ENCODE results near the gene DRAP1. TPM values are rescaled to one million over a fixed set of nuclear protein-coding genes. Genes with fewer than 3 reads are reported as not detected.

The DRAP1 gene
- total RNA-seq, 4 donors from 2014 or later = 15.7 to 63.2 (median 57.0) TPM

- intact Hi-C loops (cut with DNase I; ENCODE audit: low total_unique reads) (loop anchor here (2.0 kb wide), 1 partner anchor 30 kb away; the partner anchor contains the start of gene FIBP), in situ Hi-C loops (cut with MboI; ENCODE audit: low pct_ligation_motif_present in 1 of 4, low pct_unique_long_range_greater_than_20kb in 1 of 4, low sequenced_read_pairs in 3 of 4) (no loop called here)
- peak within 1 kb of the TSS; percentile 96 to 98 (median 96) for H3K27ac ChIP-seq
- WGBS, 2 donors (ENCODE audit: low coverage in 1 of 2) = 5% methylated on average over 41 of the region's 77 CpGs; no CpG with 5 or more reads in 1 of the 2 donors
- no peak for DNase-seq
- no peaks in the 10 kb centered on the region for H3K27me3 ChIP-seq
- H3K9me3 ChIP-seq = no peaks in the 10 kb centered on the region
- peaks cover 34 to 49% (median 46%) of the 10 kb centered on the region in 4 donors for H3K4me1 ChIP-seq
- H3K36me3 ChIP-seq = peaks cover 0 to 6% (median 2%) of the 10 kb centered on the region in 4 donors
- no peak for TF ChIP-seq EP300 (IDR thresholded peaks at IDR 0.05; ENCODE audit: low read depth)
- TF ChIP-seq POLR2AphosphoS5 (IDR thresholded peaks at IDR 0.05) = peak in 1 of 3 donors; percentile 55
- peak within 1 kb of the TSS; percentile 84 to 98 (median 91) for H3K4me3 ChIP-seq
Measured at GRCh38 chr11:65918211-65919140, 750 bp upstream of the DRAP1 start, which contains the start of gene C11orf68. Gene C11orf68 (minus strand): TSS chr11:65919062. CDS start chr11:65919031, 31 bp downstream.

GRCh38 chr11:65919573-65920371 is 546 bp downstream of the DRAP1 start:
- WGBS, 2 donors (ENCODE audit: low coverage in 1 of 2) = 1% methylated on average over 42 of the region's 60 CpGs; no CpG with 5 or more reads in 1 of the 2 donors
- intact Hi-C loops (cut with DNase I; ENCODE audit: low total_unique reads) (loop anchor here (2.0 kb wide), 1 partner anchor 31 kb away; the partner anchor contains the start of gene FIBP), in situ Hi-C loops (cut with MboI; ENCODE audit: low pct_ligation_motif_present in 1 of 4, low pct_unique_long_range_greater_than_20kb in 1 of 4, low sequenced_read_pairs in 3 of 4) (no loop called here)
- Histone ChIP-seq H3K36me3 (peaks cover 0 to 6% (median 2%) of the 10 kb centered on the region in 4 donors), H3K27me3 (no peaks in the 10 kb centered on the region), H3K9me3 (no peaks in the 10 kb centered on the region), H3K4me3 (peak overlapping the region; percentile 77 to 98 (median 91)), H3K4me1 (peaks cover 34 to 48% (median 46%) of the 10 kb centered on the region in 4 donors), H3K27ac (peak overlapping the region; percentile 89 to 97 (median 95))
- DNase-seq = peak; percentile 55
- TF ChIP-seq POLR2A (IDR thresholded peaks at IDR 0.05) (no peak), POLR2AphosphoS5 (IDR thresholded peaks at IDR 0.05) (no peak), EP300 (IDR thresholded peaks at IDR 0.05; ENCODE audit: low read depth) (no peak)
- TF ChIP-seq, protein P1, sequence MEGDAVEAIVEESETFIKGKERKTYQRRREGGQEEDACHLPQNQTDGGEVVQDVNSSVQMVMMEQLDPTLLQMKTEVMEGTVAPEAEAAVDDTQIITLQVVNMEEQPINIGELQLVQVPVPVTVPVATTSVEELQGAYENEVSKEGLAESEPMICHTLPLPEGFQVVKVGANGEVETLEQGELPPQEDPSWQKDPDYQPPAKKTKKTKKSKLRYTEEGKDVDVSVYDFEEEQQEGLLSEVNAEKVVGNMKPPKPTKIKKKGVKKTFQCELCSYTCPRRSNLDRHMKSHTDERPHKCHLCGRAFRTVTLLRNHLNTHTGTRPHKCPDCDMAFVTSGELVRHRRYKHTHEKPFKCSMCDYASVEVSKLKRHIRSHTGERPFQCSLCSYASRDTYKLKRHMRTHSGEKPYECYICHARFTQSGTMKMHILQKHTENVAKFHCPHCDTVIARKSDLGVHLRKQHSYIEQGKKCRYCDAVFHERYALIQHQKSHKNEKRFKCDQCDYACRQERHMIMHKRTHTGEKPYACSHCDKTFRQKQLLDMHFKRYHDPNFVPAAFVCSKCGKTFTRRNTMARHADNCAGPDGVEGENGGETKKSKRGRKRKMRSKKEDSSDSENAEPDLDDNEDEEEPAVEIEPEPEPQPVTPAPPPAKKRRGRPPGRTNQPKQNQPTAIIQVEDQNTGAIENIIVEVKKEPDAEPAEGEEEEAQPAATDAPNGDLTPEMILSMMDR (IDR thresholded peaks at IDR 0.05) = no peak

DNA sequence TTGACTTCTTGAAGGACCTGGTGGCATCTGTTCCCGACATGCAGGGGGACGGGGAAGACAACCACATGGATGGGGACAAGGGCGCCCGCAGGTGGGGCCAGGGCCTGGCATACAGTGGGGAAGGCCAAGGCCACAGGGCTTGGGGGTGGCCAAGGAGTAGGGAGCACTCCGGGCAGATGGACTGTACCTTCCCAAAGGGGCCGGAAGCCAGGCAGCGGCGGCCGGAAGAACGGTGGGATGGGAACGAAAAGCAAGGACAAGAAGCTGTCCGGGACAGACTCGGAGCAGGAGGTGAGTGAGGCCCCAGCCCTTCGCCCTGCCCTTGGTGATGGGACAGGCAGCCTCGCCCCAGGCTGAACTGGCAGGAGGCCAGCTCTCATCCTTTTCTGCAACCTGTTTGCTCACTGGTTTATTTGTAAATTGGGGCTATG is 1.2 kb downstream of the DRAP1 start:
- Histone ChIP-seq H3K27ac (peak overlapping the region; percentile 89 to 97 (median 95)), H3K4me1 (peaks cover 32 to 42% (median 40%) of the 10 kb centered on the region in 4 donors), H3K36me3 (peaks cover 0 to 6% (median 2%) of the 10 kb centered on the region in 4 donors), H3K9me3 (no peaks in the 10 kb centered on the region), H3K4me3 (peak overlapping the region; percentile 77 to 98 (median 91)), H3K27me3 (no peaks in the 10 kb centered on the region)
- in situ Hi-C loops (cut with MboI; ENCODE audit: low pct_ligation_motif_present in 1 of 4, low pct_unique_long_range_greater_than_20kb in 1 of 4, low sequenced_read_pairs in 3 of 4) = no loop called here
- intact Hi-C loops (cut with DNase I; ENCODE audit: low total_unique reads) = no loop called here
- 29 to 44% methylated on average over 2 to 15 of the region's 15 CpGs for WGBS, 2 donors (ENCODE audit: low coverage in 1 of 2)
- TF ChIP-seq POLR2A (IDR thresholded peaks at IDR 0.05) (no peak), POLR2AphosphoS5 (IDR thresholded peaks at IDR 0.05) (no peak), EP300 (IDR thresholded peaks at IDR 0.05; ENCODE audit: low read depth) (no peak)
- TF ChIP-seq, protein P1 (IDR thresholded peaks at IDR 0.05) = no peak
- DNase-seq = peak; percentile 29

GRCh38 chr11:65921033-65921555 is 1.9 kb downstream of the DRAP1 start:
- Histone ChIP-seq H3K4me3 (peak overlapping the region in 1 of 4 donors; percentile 86), H3K36me3 (peaks cover 0 to 6% (median 2%) of the 10 kb centered on the region in 4 donors), H3K27ac (no peak overlapping the region), H3K9me3 (no peaks in the 10 kb centered on the region), H3K4me1 (peaks cover 27 to 36% (median 34%) of the 10 kb centered on the region in 4 donors), H3K27me3 (no peaks in the 10 kb centered on the region)
- no peak for DNase-seq
- WGBS, 2 donors (ENCODE audit: low coverage in 1 of 2) = 83% methylated on average over 12 of the region's 12 CpGs; no CpG with 5 or more reads in 1 of the 2 donors
- in situ Hi-C loops (cut with MboI; ENCODE audit: low pct_ligation_motif_present in 1 of 4, low pct_unique_long_range_greater_than_20kb in 1 of 4, low sequenced_read_pairs in 3 of 4) = no loop called here
- intact Hi-C loops (cut with DNase I; ENCODE audit: low total_unique reads) = no loop called here
- TF ChIP-seq POLR2AphosphoS5 (IDR thresholded peaks at IDR 0.05) (no peak), EP300 (IDR thresholded peaks at IDR 0.05; ENCODE audit: low read depth) (no peak), POLR2A (IDR thresholded peaks at IDR 0.05) (no peak)
- TF ChIP-seq, protein P1 (IDR thresholded peaks at IDR 0.05) = no peak

Data from transverse colon (tissue), 4 donors.